GM21526 (cell line): Measurements from ENCODE around the gene OXTR.
A peak's percentile ranks its signal among the peaks of the same experiment; 100 is the strongest.

Experiments used
- ATAC-seq: cut with Tn5 transposase; IDR thresholded peaks from one replicate; pipeline ENCODE4 v1.9.1; 2021; ENCODE audit warnings: moderate library complexity; ENCODE audit not compliant: unreplicated experiment, low FRiP score

OXTR gene

GRCh38 chr3:8767667-8768363 is 1.6 kb downstream of the OXTR start:
- peak; percentile 55 for ATAC-seq

- ATAC-seq, result no peak
Observed at GRCh38 chr3:8767256-8767666, 2.2 kb downstream of the OXTR start.

- ATAC-seq, result no peak
Observed at GRCh38 chr3:8766148-8766547, 3.3 kb downstream of the OXTR start.

- ATAC-seq, result no peak
Observed at GRCh38 chr3:8765528-8765927, 3.9 kb downstream of the OXTR start.

GRCh38 chr3:8764528-8764927 is 4.9 kb downstream of the OXTR start:
- no peak for ATAC-seq

GRCh38 chr3:8762607-8763377 is 6.6 kb downstream of the OXTR start:
- ATAC-seq, result no peak

GRCh38 chr3:8761866-8762265 is 7.5 kb downstream of the OXTR start:
- no peak for ATAC-seq

GRCh38 chr3:8760506-8760905 is 8.9 kb downstream of the OXTR start:
- ATAC-seq, result no peak

- ATAC-seq, result no peak
Observed at GRCh38 chr3:8760091-8760490, 9.3 kb downstream of the OXTR start.

- no peak for ATAC-seq
Observed at GRCh38 chr3:8759038-8759707, 10.2 kb downstream of the OXTR start.

GRCh38 chr3:8757551-8758518 is 11.6 kb downstream of the OXTR start:
- ATAC-seq, result peak; percentile 61

GRCh38 chr3:8756671-8757070 is 12.7 kb downstream of the OXTR start:
- no peak for ATAC-seq

GRCh38 chr3:8755564-8756237 is 13.7 kb downstream of the OXTR start:
- no peak for ATAC-seq

- ATAC-seq, result no peak
Observed at GRCh38 chr3:8755097-8755496, 14.3 kb downstream of the OXTR start.

- no peak for ATAC-seq
Observed at GRCh38 chr3:8752832-8753231, 16.6 kb downstream of the OXTR start.

GRCh38 chr3:8749316-8749715 is 20.1 kb downstream of the OXTR start:
- no peak for ATAC-seq

GRCh38 chr3:8746780-8747345 is 22.6 kb downstream of the OXTR start:
- ATAC-seq, result no peak

GRCh38 chr3:8745619-8746370 is 23.6 kb downstream of the OXTR start:
- ATAC-seq, result no peak

GRCh38 chr3:8743911-8744310 is 25.5 kb downstream of the OXTR start:
- ATAC-seq, result no peak
